HepG2 (cell line): Measurements from ENCODE around the gene FJX1. TPM values are rescaled to one million over a fixed set of nuclear protein-coding genes. Genes with fewer than 3 reads are reported as not detected.

Experiments used
- ARID2 ChIP-seq: sonication (generic); formaldehyde crosslinking; IDR thresholded peaks from 2 replicates; pipeline ENCODE4 v1.8.1; 2022; ENCODE audit warnings: mild to moderate bottlenecking, missing genetic modification reagents, borderline replicate concordance
- HOXA9 ChIP-seq: sonication (generic); formaldehyde crosslinking; IDR thresholded peaks from 2 replicates; pipeline ENCODE4 v1.8.1; 2022; ENCODE audit warnings: missing genetic modification reagents, mild to moderate bottlenecking, moderate library complexity, borderline replicate concordance
- KLF9 ChIP-seq: IDR thresholded peaks from 2 replicates; pipeline ENCODE4 v1.6.1; 2016; ENCODE audit warnings: low read depth
- NCOR1 ChIP-seq: fragments of 200-600 bp; sonication (generic); IDR thresholded peaks from 2 replicates; pipeline ENCODE4 v1.7.0; 2017; ENCODE audit warnings: antibody characterized with exemption, low read length, borderline replicate concordance
- NR2F1 ChIP-seq, 2 experiments: fragments of 450-650 bp in 1 of 2; formaldehyde crosslinking in 1 of 2; IDR thresholded peaks; 2 replicates each; pipeline versions ENCODE4 v1.5.0 to v1.6.1; 2016 to 2020; ENCODE audit warnings: mild to moderate bottlenecking in 1 of 2, missing compliant biosample characterization in 1 of 2, missing genetic modification reagents in 1 of 2, moderate library complexity in 1 of 2
- PITX1 ChIP-seq: sonication (generic); formaldehyde crosslinking; IDR thresholded peaks from 2 replicates; pipeline ENCODE4 v1.5.1; 2020; ENCODE audit warnings: mild to moderate bottlenecking, missing genetic modification reagents
- SRY ChIP-seq: sonication (generic); formaldehyde crosslinking; IDR thresholded peaks from 2 replicates; pipeline ENCODE4 v1.8.0; 2022; ENCODE audit warnings: mild to moderate bottlenecking, missing genetic modification reagents
- ZKSCAN8 ChIP-seq: IDR thresholded peaks from 2 replicates; pipeline ENCODE4 v1.6.1; 2016; ENCODE audit warnings: borderline replicate concordance, missing genetic modification reagents, missing compliant biosample characterization
- ZNF251 ChIP-seq: sonication (generic); formaldehyde crosslinking; IDR thresholded peaks from 2 replicates; pipeline ENCODE4 v1.9.0; 2021; ENCODE audit warnings: mild to moderate bottlenecking, missing genetic modification reagents
- ZNF605 ChIP-seq: sonication (generic); formaldehyde crosslinking; IDR thresholded peaks from 2 replicates; pipeline ENCODE4 v1.8.0; 2022; ENCODE audit warnings: mild to moderate bottlenecking, missing genetic modification reagents
- ZNF713 ChIP-seq: sonication (generic); formaldehyde crosslinking; IDR thresholded peaks from 2 replicates; pipeline ENCODE4 v1.4.0; 2020; ENCODE audit warnings: mild to moderate bottlenecking, missing genetic modification reagents
- ZNF747 ChIP-seq: sonication (generic); formaldehyde crosslinking; IDR thresholded peaks from 2 replicates; pipeline ENCODE4 v1.8.1; 2023; ENCODE audit warnings: missing genetic modification reagents, mild to moderate bottlenecking, borderline replicate concordance
- ZSCAN22 ChIP-seq: sonication (generic); formaldehyde crosslinking; IDR thresholded peaks from 2 replicates; pipeline ENCODE4 v1.4.0; 2020; ENCODE audit warnings: mild to moderate bottlenecking, missing genetic modification reagents
- polyA plus RNA-seq, 8 experiments: library from polyadenylated mRNA; depleted of rRNA in 3 of 8; stranded (reverse) in 7 of 8; unstranded in 1 of 8; fragments of >200 nt; fragmentation: Illumina TruSeq in 4 of 8; extraction: Trizol in 4 of 8; gene quantifications; 2 replicates each; pipeline versions ENCODE4 v1.2.1 to v1.2.3, GENCODE V29; 2011 to 2016; ENCODE audit warnings: low read depth in 4 of 8, missing spikeins in 1 of 8, mixed read lengths in 1 of 8; ENCODE audit not compliant: insufficient read depth in 1 of 8
- total RNA-seq, 5 experiments: library from RNA; depleted of rRNA; stranded (reverse); fragments of >200 nt; fragmentation: Illumina TruSeq; extraction: Trizol; gene quantifications; 2 replicates each; pipeline ENCODE4 v1.2.3, GENCODE V29; 2016; ENCODE audit warnings: low read depth in 1 of 5
- TF ChIP-seq, protein P1 (sequence below): sonication (generic); formaldehyde crosslinking; IDR thresholded peaks from 2 replicates; pipeline ENCODE4 v1.4.0; 2020; ENCODE audit warnings: missing genetic modification reagents, low read depth, mild to moderate bottlenecking, borderline replicate concordance
- TF ChIP-seq, protein P2 (sequence below): sonication (generic); formaldehyde crosslinking; IDR thresholded peaks from 2 replicates; pipeline ENCODE4 v1.9.0; 2021; ENCODE audit warnings: missing genetic modification reagents, mild to moderate bottlenecking, borderline replicate concordance
- TF ChIP-seq, protein P3 (sequence below), 2 experiments: sonication (generic) in 1 of 2; formaldehyde crosslinking in 1 of 2; IDR thresholded peaks; 2 replicates each; pipeline versions ENCODE4 v1.6.1 to v1.9.0; 2014 to 2022; ENCODE audit warnings: antibody characterized with exemption in 1 of 2, borderline replicate concordance in 1 of 2, inconsistent platforms in 1 of 2, low read depth in 1 of 2, missing genetic modification reagents in 1 of 2
- TF ChIP-seq, protein P4 (sequence below): sonication (generic); formaldehyde crosslinking; IDR thresholded peaks from 2 replicates; pipeline ENCODE4 v1.4.0; 2020; ENCODE audit warnings: missing genetic modification reagents, borderline replicate concordance

FJX1 gene
- total and polyA plus RNA-seq, 2 of the 13 experiments (the other 11 are each of a cell fraction or from before 2014, with no cell fraction given), result 0.40 to 0.82 TPM

DNA sequence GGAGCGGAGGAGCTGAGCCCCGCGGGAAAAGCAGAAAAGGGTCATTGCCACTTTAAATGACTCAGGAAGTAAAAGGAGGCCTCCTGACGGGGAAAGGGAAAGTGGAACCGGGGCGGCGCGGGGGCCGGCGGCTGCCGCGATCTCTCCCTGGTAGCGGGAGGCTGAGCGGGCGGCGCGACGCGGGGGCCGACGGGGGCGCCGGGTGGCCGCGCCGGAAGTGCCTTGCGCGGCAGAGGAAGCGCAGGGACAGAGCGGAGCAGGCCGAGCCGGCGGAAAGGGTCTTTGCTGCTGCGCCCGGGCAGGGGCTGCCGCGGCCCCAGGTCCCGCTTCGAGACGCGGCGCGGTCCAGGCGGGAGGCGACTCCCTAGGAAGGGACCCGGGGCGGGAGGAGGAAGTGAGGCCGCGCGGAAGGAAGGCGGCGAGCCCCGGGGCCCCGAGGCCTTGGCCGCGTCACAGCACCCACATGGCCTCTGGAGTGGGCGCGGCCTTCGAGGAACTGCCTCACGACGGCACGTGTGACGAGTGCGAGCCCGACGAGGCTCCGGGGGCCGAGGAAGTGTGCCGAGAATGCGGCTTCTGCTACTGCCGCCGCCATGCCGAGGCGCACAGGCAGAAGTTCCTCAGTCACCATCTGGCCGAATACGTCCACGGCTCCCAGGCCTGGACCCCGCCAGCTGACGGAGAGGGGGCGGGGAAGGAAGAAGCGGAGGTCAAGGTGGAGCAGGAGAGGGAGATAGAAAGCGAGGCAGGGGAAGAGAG is 44.6 kb downstream of the FJX1 start, which contains the start of gene TRIM44 (continued):
- TF ChIP-seq, protein P1, sequence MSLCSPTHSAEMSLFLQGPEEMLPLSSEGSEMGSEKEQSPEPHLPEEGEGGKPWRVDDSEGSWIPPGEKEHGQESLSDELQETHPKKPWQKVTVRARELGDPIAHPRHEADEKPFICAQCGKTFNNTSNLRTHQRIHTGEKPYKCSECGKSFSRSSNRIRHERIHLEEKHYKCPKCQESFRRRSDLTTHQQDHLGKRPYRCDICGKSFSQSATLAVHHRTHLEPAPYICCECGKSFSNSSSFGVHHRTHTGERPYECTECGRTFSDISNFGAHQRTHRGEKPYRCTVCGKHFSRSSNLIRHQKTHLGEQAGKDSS (CRISPR knock-in tag), result peak; percentile 93; the same call in 1 of the 2 replicates
- TF ChIP-seq ZSCAN22 (CRISPR knock-in tag), result peak; percentile 87
- TF ChIP-seq NR2F1 (CRISPR knock-in tag; IDR thresholded peaks at IDR 0.05), result no peak
- peak; percentile 31; the same call in 1 of the 2 replicates for TF ChIP-seq PITX1
- TF ChIP-seq ZNF605 (CRISPR knock-in tag), result peak; percentile 97
- TF ChIP-seq ZKSCAN8 (CRISPR knock-in tag), result no peak
- no peak for TF ChIP-seq ZNF747 (CRISPR knock-in tag)
- TF ChIP-seq, protein P2, sequence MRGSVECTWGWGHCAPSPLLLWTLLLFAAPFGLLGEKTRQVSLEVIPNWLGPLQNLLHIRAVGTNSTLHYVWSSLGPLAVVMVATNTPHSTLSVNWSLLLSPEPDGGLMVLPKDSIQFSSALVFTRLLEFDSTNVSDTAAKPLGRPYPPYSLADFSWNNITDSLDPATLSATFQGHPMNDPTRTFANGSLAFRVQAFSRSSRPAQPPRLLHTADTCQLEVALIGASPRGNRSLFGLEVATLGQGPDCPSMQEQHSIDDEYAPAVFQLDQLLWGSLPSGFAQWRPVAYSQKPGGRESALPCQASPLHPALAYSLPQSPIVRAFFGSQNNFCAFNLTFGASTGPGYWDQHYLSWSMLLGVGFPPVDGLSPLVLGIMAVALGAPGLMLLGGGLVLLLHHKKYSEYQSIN (CRISPR knock-in tag), result no peak
- peak; percentile 100 for TF ChIP-seq SRY (CRISPR knock-in tag)
- peak; percentile 85; the same call in 1 of the 2 replicates for TF ChIP-seq KLF9 (CRISPR knock-in tag)
- TF ChIP-seq, protein P3, sequence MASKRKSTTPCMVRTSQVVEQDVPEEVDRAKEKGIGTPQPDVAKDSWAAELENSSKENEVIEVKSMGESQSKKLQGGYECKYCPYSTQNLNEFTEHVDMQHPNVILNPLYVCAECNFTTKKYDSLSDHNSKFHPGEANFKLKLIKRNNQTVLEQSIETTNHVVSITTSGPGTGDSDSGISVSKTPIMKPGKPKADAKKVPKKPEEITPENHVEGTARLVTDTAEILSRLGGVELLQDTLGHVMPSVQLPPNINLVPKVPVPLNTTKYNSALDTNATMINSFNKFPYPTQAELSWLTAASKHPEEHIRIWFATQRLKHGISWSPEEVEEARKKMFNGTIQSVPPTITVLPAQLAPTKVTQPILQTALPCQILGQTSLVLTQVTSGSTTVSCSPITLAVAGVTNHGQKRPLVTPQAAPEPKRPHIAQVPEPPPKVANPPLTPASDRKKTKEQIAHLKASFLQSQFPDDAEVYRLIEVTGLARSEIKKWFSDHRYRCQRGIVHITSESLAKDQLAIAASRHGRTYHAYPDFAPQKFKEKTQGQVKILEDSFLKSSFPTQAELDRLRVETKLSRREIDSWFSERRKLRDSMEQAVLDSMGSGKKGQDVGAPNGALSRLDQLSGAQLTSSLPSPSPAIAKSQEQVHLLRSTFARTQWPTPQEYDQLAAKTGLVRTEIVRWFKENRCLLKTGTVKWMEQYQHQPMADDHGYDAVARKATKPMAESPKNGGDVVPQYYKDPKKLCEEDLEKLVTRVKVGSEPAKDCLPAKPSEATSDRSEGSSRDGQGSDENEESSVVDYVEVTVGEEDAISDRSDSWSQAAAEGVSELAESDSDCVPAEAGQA (IDR thresholded peaks at IDR 0.05; ENCODE audit: low read depth), result no peak
- TF ChIP-seq, protein P3 (CRISPR knock-in tag; IDR thresholded peaks at IDR 0.05; ENCODE audit: borderline replicate concordance), result peak; percentile 99
- peak; percentile 98 for TF ChIP-seq ZNF251 (CRISPR knock-in tag)
- TF ChIP-seq NCOR1, result no peak
- peak; percentile 98 for TF ChIP-seq ARID2 (CRISPR knock-in tag)
- TF ChIP-seq, protein P4, sequence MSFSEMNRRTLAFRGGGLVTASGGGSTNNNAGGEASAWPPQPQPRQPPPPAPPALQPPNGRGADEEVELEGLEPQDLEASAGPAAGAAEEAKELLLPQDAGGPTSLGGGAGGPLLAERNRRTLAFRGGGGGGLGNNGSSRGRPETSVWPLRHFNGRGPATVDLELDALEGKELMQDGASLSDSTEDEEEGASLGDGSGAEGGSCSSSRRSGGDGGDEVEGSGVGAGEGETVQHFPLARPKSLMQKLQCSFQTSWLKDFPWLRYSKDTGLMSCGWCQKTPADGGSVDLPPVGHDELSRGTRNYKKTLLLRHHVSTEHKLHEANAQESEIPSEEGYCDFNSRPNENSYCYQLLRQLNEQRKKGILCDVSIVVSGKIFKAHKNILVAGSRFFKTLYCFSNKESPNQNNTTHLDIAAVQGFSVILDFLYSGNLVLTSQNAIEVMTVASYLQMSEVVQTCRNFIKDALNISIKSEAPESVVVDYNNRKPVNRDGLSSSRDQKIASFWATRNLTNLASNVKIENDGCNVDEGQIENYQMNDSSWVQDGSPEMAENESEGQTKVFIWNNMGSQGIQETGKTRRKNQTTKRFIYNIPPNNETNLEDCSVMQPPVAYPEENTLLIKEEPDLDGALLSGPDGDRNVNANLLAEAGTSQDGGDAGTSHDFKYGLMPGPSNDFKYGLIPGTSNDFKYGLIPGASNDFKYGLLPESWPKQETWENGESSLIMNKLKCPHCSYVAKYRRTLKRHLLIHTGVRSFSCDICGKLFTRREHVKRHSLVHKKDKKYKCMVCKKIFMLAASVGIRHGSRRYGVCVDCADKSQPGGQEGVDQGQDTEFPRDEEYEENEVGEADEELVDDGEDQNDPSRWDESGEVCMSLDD (CRISPR knock-in tag), result peak; percentile 91
- TF ChIP-seq HOXA9 (CRISPR knock-in tag), result peak; percentile 93
- peak; percentile 83; the same call in 1 of the 2 replicates for TF ChIP-seq ZNF713 (CRISPR knock-in tag)
